Measurements from ENCODE around the gene POMT1.
"Not testable (repeated sequence)": the region's sequence is repeated elsewhere in the genome, so short reads cannot be mapped to it uniquely, and the experiment has no call there.

POMT1 gene

DNA sequence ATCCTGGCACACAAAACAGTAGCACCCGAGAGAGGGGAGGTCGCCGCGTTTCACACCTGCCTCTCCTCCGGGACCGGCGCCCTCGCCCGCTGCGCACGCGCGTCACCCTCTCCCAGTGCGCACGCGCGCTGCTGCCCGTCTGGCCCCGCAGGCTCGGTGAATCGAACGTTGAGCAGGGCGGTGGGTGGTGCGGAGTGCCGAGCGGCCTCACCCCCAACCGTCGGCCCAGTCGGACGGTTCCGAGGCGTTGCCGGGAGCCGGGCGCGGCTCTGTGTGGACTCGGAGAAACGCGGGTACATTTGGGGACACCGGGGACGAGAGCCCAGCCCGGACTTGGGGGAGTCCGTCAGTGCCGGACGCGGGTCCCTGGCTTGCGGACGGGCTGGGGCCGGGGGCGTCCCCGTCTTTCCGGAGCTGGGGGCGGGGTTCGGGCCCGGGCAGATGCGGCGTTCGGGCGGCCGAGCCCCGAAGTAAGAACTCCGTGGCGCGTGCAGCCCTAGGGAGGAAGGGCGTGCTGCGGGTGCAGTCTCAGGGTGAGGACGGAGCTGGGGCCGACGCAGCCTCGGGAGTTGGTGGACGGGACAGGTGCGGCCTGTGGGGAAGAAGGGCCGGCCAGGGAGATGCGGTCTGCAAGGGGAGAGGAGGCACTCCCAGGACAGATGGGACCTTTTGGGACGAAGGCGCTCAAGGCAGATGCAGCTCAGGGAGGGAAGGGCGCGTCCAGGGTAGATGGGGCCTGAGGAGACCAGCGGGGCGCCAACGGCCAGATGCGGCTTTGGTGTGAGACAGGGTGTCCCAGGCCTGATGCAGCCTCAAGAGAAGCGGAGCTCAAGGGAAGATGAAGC is at the start of gene POMT1:
TSS of gene POMT1 (plus strand) at position 138 of the 845 bp plus-strand sequence. CDS start 1,301 bp downstream, outside the sequence.
- Histone ChIP-seq H4K20me1 (ENCODE audit: insufficient read depth, low read length) (peaks cover 6% of the 10 kb centered on the region; the same call in 1 of the 2 replicates), H3K4me1 (ENCODE audit: insufficient read depth, low read length) (peaks cover 55% of the 10 kb centered on the region), H2AFZ (ENCODE audit: low read depth, low read length) (peak within 1 kb of the TSS; percentile 90), H3K27ac (ENCODE audit: low read length) (peak within 1 kb of the TSS; percentile 73), H3K9me3 (ENCODE audit: insufficient read depth, low read length, severe bottlenecking) (no peaks in the 10 kb centered on the region), H3K9ac (ENCODE audit: low read depth, low read length) (peak within 1 kb of the TSS; percentile 90), H3K4me3 (ENCODE audit: low read depth in 1 of 2, low read length in 2 of 2) (peak within 1 kb of the TSS; percentile 65 to 96), H3K79me2 (ENCODE audit: insufficient read depth, low read length) (peaks cover 24% of the 10 kb centered on the region), H3K27me3 (ENCODE audit: insufficient read depth, low read length, poor library complexity) (no peaks in the 10 kb centered on the region), H3K36me3 (ENCODE audit: insufficient read depth, low read length) (peaks cover 30% of the 10 kb centered on the region), H3K4me2 (ENCODE audit: insufficient read depth, low read length) (peak within 1 kb of the TSS; percentile 99)
- TF ChIP-seq EZH2 (IDR thresholded peaks at IDR 0.05; ENCODE audit: borderline replicate concordance, low read depth, low read length, severe bottlenecking) = no peak
- no peak for TF ChIP-seq CTCF (IDR thresholded peaks at IDR 0.05; ENCODE audit: borderline replicate concordance, extremely low read depth, low read length, poor library complexity, severe bottlenecking)
- ATAC-seq (ENCODE audit: insufficient read depth, low read depth) (peak; percentile 80), DNase-seq (peak; percentile 90)

- peaks cover 51% of the 10 kb centered on the region for H3K79me2 ChIP-seq (ENCODE audit: insufficient read depth, low read length)
- H2AFZ ChIP-seq (ENCODE audit: low read depth, low read length) = no peak overlapping the region
- TF ChIP-seq EZH2 (IDR thresholded peaks at IDR 0.05; ENCODE audit: borderline replicate concordance, low read depth, low read length, severe bottlenecking) (no peak), CTCF (IDR thresholded peaks at IDR 0.05; ENCODE audit: borderline replicate concordance, extremely low read depth, low read length, poor library complexity, severe bottlenecking) (no peak)
- DNase-seq (no peak), ATAC-seq (ENCODE audit: insufficient read depth, low read depth) (no peak)
- no peaks in the 10 kb centered on the region for H3K9me3 ChIP-seq (ENCODE audit: insufficient read depth, low read length, severe bottlenecking)
- H3K9ac ChIP-seq (ENCODE audit: low read depth, low read length) = no peak overlapping the region
- no peak overlapping the region for H3K4me2 ChIP-seq (ENCODE audit: insufficient read depth, low read length)
- peaks cover 92% of the 10 kb centered on the region for H3K36me3 ChIP-seq (ENCODE audit: insufficient read depth, low read length)
- H3K27ac ChIP-seq (ENCODE audit: low read length) = no peak overlapping the region
- no peak overlapping the region for H3K4me3 ChIP-seq (ENCODE audit: low read depth in 1 of 2, low read length in 2 of 2)
- H3K4me1 ChIP-seq (ENCODE audit: insufficient read depth, low read length) = no peaks in the 10 kb centered on the region
- H4K20me1 ChIP-seq (ENCODE audit: insufficient read depth, low read length) = peaks cover 36% of the 10 kb centered on the region
- no peaks in the 10 kb centered on the region for H3K27me3 ChIP-seq (ENCODE audit: insufficient read depth, low read length, poor library complexity)
Observed at GRCh38 chr9:131454028-131454427, 48.7 kb upstream of the POMT1 start.

GRCh38 chr9:131455655-131456054 is 47.1 kb upstream of the POMT1 start:
- H3K79me2 ChIP-seq (ENCODE audit: insufficient read depth, low read length) = peaks cover 43% of the 10 kb centered on the region

GRCh38 chr9:131457746-131458145 is 45.0 kb upstream of the POMT1 start:
- Histone ChIP-seq H3K9ac (ENCODE audit: low read depth, low read length) (no peak overlapping the region), H2AFZ (ENCODE audit: low read depth, low read length) (no peak overlapping the region), H3K79me2 (ENCODE audit: insufficient read depth, low read length) (peaks cover 27% of the 10 kb centered on the region), H3K4me1 (ENCODE audit: insufficient read depth, low read length) (no peaks in the 10 kb centered on the region), H4K20me1 (ENCODE audit: insufficient read depth, low read length) (peaks cover 36% of the 10 kb centered on the region), H3K27me3 (ENCODE audit: insufficient read depth, low read length, poor library complexity) (no peaks in the 10 kb centered on the region), H3K36me3 (ENCODE audit: insufficient read depth, low read length) (peaks cover 94% of the 10 kb centered on the region), H3K4me3 (ENCODE audit: low read depth in 1 of 2, low read length in 2 of 2) (no peak overlapping the region), H3K27ac (ENCODE audit: low read length) (no peak overlapping the region), H3K9me3 (ENCODE audit: insufficient read depth, low read length, severe bottlenecking) (no peaks in the 10 kb centered on the region), H3K4me2 (ENCODE audit: insufficient read depth, low read length) (no peak overlapping the region)
- no peak for DNase-seq
- ATAC-seq (ENCODE audit: insufficient read depth, low read depth) = no peak
- TF ChIP-seq CTCF (IDR thresholded peaks at IDR 0.05; ENCODE audit: borderline replicate concordance, extremely low read depth, low read length, poor library complexity, severe bottlenecking) (no peak), EZH2 (IDR thresholded peaks at IDR 0.05; ENCODE audit: borderline replicate concordance, low read depth, low read length, severe bottlenecking) (no peak)

More at GRCh38 chr9:131455655-131456054, 47.1 kb upstream of the POMT1 start:
- not testable (repeated sequence) for H3K9ac ChIP-seq (ENCODE audit: low read depth, low read length); H3K4me1 ChIP-seq (ENCODE audit: insufficient read depth, low read length); H3K4me3 ChIP-seq (ENCODE audit: low read depth in 1 of 2, low read length in 2 of 2); H3K27ac ChIP-seq (ENCODE audit: low read length); H3K4me2 ChIP-seq (ENCODE audit: insufficient read depth, low read length); H3K27me3 ChIP-seq (ENCODE audit: insufficient read depth, low read length, poor library complexity); H2AFZ ChIP-seq (ENCODE audit: low read depth, low read length); DNase-seq; H3K9me3 ChIP-seq (ENCODE audit: insufficient read depth, low read length, severe bottlenecking); ATAC-seq (ENCODE audit: insufficient read depth, low read depth)
- Histone ChIP-seq H3K36me3 (ENCODE audit: insufficient read depth, low read length) (peaks cover 93% of the 10 kb centered on the region), H4K20me1 (ENCODE audit: insufficient read depth, low read length) (peaks cover 33% of the 10 kb centered on the region)
